Medulla oblongata (tissue), 1 donor: Measurements from ENCODE around the gene PAPPA2.
"Not testable (repeated sequence)": the region's sequence is repeated elsewhere in the genome, so short reads cannot be mapped to it uniquely, and the experiment has no call there.

Experiments
- DNase-seq: peaks from one replicate; pipeline ENCODE4 v3.0.0-alpha.2; 2015; ENCODE audit errors: extremely low spot score

The PAPPA2 gene

GRCh38 chr1:176604461-176604860, 141.5 kb downstream of the PAPPA2 start:
- no peak for DNase-seq

- no peak for DNase-seq
Measured at GRCh38 chr1:176605176-176605575, 142.2 kb downstream of the PAPPA2 start.

- DNase-seq: no peak
Measured at GRCh38 chr1:176609556-176610408, 146.8 kb downstream of the PAPPA2 start.

- DNase-seq: no peak
Measured at GRCh38 chr1:176612791-176613190, 149.8 kb downstream of the PAPPA2 start.

- DNase-seq: no peak
Measured at GRCh38 chr1:176617881-176618280, 154.9 kb downstream of the PAPPA2 start.

GRCh38 chr1:176619261-176619660, 156.3 kb downstream of the PAPPA2 start:
- no peak for DNase-seq

GRCh38 chr1:176625365-176625764, 162.4 kb downstream of the PAPPA2 start:
- DNase-seq: no peak

GRCh38 chr1:176626572-176627061, 163.6 kb downstream of the PAPPA2 start:
- DNase-seq: no peak

- no peak for DNase-seq
Measured at GRCh38 chr1:176628775-176629174, 165.8 kb downstream of the PAPPA2 start.

- DNase-seq: not testable (repeated sequence)
Measured at GRCh38 chr1:176634733-176635132, 171.8 kb downstream of the PAPPA2 start.

- peak; percentile 56 for DNase-seq
Measured at GRCh38 chr1:176638713-176639526, 175.9 kb downstream of the PAPPA2 start.

GRCh38 chr1:176643536-176643935, 180.6 kb downstream of the PAPPA2 start:
- no peak for DNase-seq

GRCh38 chr1:176648556-176648955, 185.6 kb downstream of the PAPPA2 start:
- DNase-seq: no peak

GRCh38 chr1:176656257-176656995, 193.5 kb downstream of the PAPPA2 start:
- peak; percentile 74 for DNase-seq

- no peak for DNase-seq
Measured at GRCh38 chr1:176669782-176670181, 206.8 kb downstream of the PAPPA2 start.

GRCh38 chr1:176670853-176671252, 207.9 kb downstream of the PAPPA2 start:
- DNase-seq: no peak

GRCh38 chr1:176682830-176683535, 220.0 kb downstream of the PAPPA2 start:
- DNase-seq: no peak

GRCh38 chr1:176691251-176692228, 228.6 kb downstream of the PAPPA2 start:
- peak; percentile 72 for DNase-seq

- DNase-seq: peak; percentile 24
Measured at GRCh38 chr1:176692431-176692830, 229.5 kb downstream of the PAPPA2 start.
